HEK293 (cell line): Measurements from ENCODE around the gene ACOT7.

ENCODE experiments used
- CTCF ChIP-seq: fragments of 450-650 bp; formaldehyde crosslinking; IDR thresholded peaks from 2 replicates; pipeline ENCODE4 v1.5.1; 2016; ENCODE audit warnings: missing biosample characterization, missing genetic modification characterization
- MYNN ChIP-seq: fragments of 450-650 bp; formaldehyde crosslinking; IDR thresholded peaks from 2 replicates; pipeline ENCODE4 v1.5.1; 2016; ENCODE audit warnings: missing biosample characterization, missing genetic modification characterization, borderline replicate concordance
- PBX3 ChIP-seq: sonication (generic); formaldehyde crosslinking; IDR thresholded peaks from 2 replicates; pipeline ENCODE4 v1.8.1; 2022; ENCODE audit warnings: mild to moderate bottlenecking, moderate library complexity, missing genetic modification reagents
- PRDM1 ChIP-seq: fragments of 450-650 bp; formaldehyde crosslinking; IDR thresholded peaks from 2 replicates; pipeline ENCODE4; 2016; ENCODE audit warnings: missing biosample characterization, missing genetic modification characterization
- REST ChIP-seq: fragments of 450-650 bp; formaldehyde crosslinking; IDR thresholded peaks from 2 replicates; pipeline ENCODE4 v1.5.1; 2016; ENCODE audit warnings: missing biosample characterization, missing genetic modification characterization
- YY1 ChIP-seq: fragments of 450-650 bp; formaldehyde crosslinking; IDR thresholded peaks from 2 replicates; pipeline ENCODE4 v1.5.1; 2018; ENCODE audit warnings: missing biosample characterization, missing genetic modification characterization
- ZNF248 ChIP-seq: fragments of 450-650 bp; formaldehyde crosslinking; IDR thresholded peaks from 2 replicates; pipeline ENCODE4 v1.5.1; 2017; ENCODE audit warnings: missing biosample characterization, missing genetic modification characterization
- ZNF621 ChIP-seq: fragments of 450-650 bp; formaldehyde crosslinking; IDR thresholded peaks from 2 replicates; pipeline ENCODE4 v1.5.1; 2017; ENCODE audit warnings: missing biosample characterization, missing genetic modification characterization
- TF ChIP-seq, protein P1 (sequence below): fragments of 450-650 bp; formaldehyde crosslinking; conservative IDR thresholded peaks from 2 replicates; pipeline ENCODE4 v1.5.1; 2016; ENCODE audit warnings: low read depth, missing biosample characterization, missing genetic modification characterization
- TF ChIP-seq, protein P2 (sequence below): fragments of 450-650 bp; formaldehyde crosslinking; IDR thresholded peaks from 2 replicates; pipeline ENCODE4 v1.5.1; 2016; ENCODE audit warnings: missing biosample characterization, missing genetic modification characterization
- TF ChIP-seq, protein P3 (sequence below): fragments of 450-650 bp; formaldehyde crosslinking; IDR thresholded peaks from 2 replicates; pipeline ENCODE4 v1.5.1; 2016; ENCODE audit warnings: missing biosample characterization, missing genetic modification characterization

- TF ChIP-seq, protein P1, sequence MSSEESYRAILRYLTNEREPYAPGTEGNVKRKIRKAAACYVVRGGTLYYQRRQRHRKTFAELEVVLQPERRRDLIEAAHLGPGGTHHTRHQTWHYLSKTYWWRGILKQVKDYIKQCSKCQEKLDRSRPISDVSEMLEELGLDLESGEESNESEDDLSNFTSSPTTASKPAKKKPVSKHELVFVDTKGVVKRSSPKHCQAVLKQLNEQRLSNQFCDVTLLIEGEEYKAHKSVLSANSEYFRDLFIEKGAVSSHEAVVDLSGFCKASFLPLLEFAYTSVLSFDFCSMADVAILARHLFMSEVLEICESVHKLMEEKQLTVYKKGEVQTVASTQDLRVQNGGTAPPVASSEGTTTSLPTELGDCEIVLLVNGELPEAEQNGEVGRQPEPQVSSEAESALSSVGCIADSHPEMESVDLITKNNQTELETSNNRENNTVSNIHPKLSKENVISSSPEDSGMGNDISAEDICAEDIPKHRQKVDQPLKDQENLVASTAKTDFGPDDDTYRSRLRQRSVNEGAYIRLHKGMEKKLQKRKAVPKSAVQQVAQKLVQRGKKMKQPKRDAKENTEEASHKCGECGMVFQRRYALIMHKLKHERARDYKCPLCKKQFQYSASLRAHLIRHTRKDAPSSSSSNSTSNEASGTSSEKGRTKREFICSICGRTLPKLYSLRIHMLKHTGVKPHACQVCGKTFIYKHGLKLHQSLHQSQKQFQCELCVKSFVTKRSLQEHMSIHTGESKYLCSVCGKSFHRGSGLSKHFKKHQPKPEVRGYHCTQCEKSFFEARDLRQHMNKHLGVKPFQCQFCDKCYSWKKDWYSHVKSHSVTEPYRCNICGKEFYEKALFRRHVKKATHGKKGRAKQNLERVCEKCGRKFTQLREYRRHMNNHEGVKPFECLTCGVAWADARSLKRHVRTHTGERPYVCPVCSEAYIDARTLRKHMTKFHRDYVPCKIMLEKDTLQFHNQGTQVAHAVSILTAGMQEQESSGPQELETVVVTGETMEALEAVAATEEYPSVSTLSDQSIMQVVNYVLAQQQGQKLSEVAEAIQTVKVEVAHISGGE (tag by site-specific recombination): no peak
- TF ChIP-seq CTCF (tag by site-specific recombination): no peak
- TF ChIP-seq ZNF248 (tag by site-specific recombination): no peak
- no peak for TF ChIP-seq YY1 (tag by site-specific recombination)
- TF ChIP-seq REST (tag by site-specific recombination): no peak
- no peak for TF ChIP-seq MYNN (tag by site-specific recombination)
- TF ChIP-seq, protein P2, sequence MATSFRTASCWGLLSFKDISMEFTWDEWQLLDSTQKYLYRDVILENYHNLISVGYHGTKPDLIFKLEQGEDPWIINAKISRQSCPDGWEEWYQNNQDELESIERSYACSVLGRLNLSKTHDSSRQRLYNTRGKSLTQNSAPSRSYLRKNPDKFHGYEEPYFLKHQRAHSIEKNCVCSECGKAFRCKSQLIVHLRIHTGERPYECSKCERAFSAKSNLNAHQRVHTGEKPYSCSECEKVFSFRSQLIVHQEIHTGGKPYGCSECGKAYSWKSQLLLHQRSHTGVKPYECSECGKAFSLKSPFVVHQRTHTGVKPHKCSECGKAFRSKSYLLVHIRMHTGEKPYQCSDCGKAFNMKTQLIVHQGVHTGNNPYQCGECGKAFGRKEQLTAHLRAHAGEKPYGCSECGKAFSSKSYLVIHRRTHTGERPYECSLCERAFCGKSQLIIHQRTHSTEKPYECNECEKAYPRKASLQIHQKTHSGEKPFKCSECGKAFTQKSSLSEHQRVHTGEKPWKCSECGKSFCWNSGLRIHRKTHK (tag by site-specific recombination): no peak
- no peak for TF ChIP-seq PRDM1
- TF ChIP-seq ZNF621 (tag by site-specific recombination): no peak
- TF ChIP-seq, protein P3, sequence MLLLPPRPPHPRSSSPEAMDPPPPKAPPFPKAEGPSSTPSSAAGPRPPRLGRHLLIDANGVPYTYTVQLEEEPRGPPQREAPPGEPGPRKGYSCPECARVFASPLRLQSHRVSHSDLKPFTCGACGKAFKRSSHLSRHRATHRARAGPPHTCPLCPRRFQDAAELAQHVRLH: no peak
- TF ChIP-seq PBX3 (CRISPR knock-in tag): no peak
These were observed 5.7 kb upstream of the ACOT7 start for GRCh38 chr1:6399294-6399693.
